Keratinocyte (primary cell): Measurements from ENCODE around the gene OVCH1.

Experiments
- EZH2 ChIP-seq: IDR thresholded peaks from one replicate; pipeline ENCODE4 v1.6.1; 2012; ENCODE audit warnings: inconsistent platforms, mild to moderate bottlenecking, low read length, moderate library complexity
- TF ChIP-seq, protein P1 (sequence below), 3 experiments: IDR thresholded peaks in 1 of 3; conservative IDR thresholded peaks in 1 of 3; optimal IDR thresholded peaks in 1 of 3; 2 replicates in 2 of 3; 3 replicates in 1 of 3; pipeline versions ENCODE3 to v1.5.1; 2011; ENCODE audit warnings: low read length in 3 of 3, mild to moderate bottlenecking in 3 of 3, moderate library complexity in 2 of 3, control low read depth in 1 of 3, inconsistent platforms in 1 of 3; ENCODE audit not compliant: insufficient read depth in 2 of 3; ENCODE audit errors: extremely low read depth in 1 of 3

DNA sequence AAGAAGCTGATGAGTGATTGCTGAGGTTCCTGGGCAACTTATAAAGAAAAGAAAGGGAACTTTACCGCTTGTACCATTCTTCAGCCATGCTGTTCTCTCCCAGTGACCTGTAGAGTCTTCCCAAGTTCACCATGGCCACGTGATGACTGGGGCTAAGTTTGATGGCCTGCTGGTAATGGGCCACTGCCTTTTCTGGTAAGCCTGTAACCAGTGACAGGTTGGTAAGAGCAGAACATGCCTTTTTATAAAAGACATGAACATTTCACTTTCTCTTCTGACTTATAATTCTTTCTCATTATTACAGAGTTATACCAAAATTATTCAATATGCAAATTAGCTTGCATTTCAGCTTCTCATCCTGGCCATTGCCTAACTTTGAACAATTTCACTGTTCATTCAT is 20.9 kb upstream of the OVCH1 start:
- TF ChIP-seq, protein P1, sequence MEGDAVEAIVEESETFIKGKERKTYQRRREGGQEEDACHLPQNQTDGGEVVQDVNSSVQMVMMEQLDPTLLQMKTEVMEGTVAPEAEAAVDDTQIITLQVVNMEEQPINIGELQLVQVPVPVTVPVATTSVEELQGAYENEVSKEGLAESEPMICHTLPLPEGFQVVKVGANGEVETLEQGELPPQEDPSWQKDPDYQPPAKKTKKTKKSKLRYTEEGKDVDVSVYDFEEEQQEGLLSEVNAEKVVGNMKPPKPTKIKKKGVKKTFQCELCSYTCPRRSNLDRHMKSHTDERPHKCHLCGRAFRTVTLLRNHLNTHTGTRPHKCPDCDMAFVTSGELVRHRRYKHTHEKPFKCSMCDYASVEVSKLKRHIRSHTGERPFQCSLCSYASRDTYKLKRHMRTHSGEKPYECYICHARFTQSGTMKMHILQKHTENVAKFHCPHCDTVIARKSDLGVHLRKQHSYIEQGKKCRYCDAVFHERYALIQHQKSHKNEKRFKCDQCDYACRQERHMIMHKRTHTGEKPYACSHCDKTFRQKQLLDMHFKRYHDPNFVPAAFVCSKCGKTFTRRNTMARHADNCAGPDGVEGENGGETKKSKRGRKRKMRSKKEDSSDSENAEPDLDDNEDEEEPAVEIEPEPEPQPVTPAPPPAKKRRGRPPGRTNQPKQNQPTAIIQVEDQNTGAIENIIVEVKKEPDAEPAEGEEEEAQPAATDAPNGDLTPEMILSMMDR (optimal IDR thresholded peaks at IDR 0.05 in 1 of 3, IDR thresholded peaks at IDR 0.05 in 1 of 3, conservative IDR thresholded peaks at IDR 0.05 in 1 of 3; ENCODE audit: extremely low read depth in 1 of 3, insufficient read depth in 2 of 3, low read length in 3 of 3), result no peak
- TF ChIP-seq EZH2, result no peak
